GM10266 (cell line): Measurements from ENCODE around the gene SPEG.

ENCODE experiments used
- DNase-seq: peaks from one replicate; pipeline ENCODE4 v3.0.0; 2012; ENCODE audit errors: extremely low spot score
- CTCF ChIP-seq: IDR thresholded peaks from 2 replicates; pipeline ENCODE4 v1.5.1; 2012; ENCODE audit warnings: mild to moderate bottlenecking, low read depth; ENCODE audit not compliant: control insufficient read depth, insufficient read depth; ENCODE audit errors: missing control alignments

Gene SPEG

GRCh38 chr2:219506802-219507526 lies 72.3 kb downstream of the SPEG start:
- DNase-seq: no peak
- no peak for TF ChIP-seq CTCF

GRCh38 chr2:219507581-219508443 lies 73.2 kb downstream of the SPEG start:
- TF ChIP-seq CTCF: no peak
- DNase-seq: no peak

GRCh38 chr2:219508444-219508734 lies 73.7 kb downstream of the SPEG start:
- DNase-seq: no peak

GRCh38 chr2:219508971-219509779 lies 74.5 kb downstream of the SPEG start:
- DNase-seq: no peak
- TF ChIP-seq CTCF: no peak

More at GRCh38 chr2:219508444-219508734, 73.7 kb downstream of the SPEG start:
- TF ChIP-seq CTCF: no peak

GRCh38 chr2:219509780-219510511 lies 75.3 kb downstream of the SPEG start:
- peak; percentile 72 for TF ChIP-seq CTCF
- peak; percentile 70 for DNase-seq

GRCh38 chr2:219510512-219511135 lies 76.0 kb downstream of the SPEG start:
- no peak for DNase-seq
- TF ChIP-seq CTCF: no peak
